Muscle layer of duodenum (tissue), 2 donors: Measurements from ENCODE around the gene LY6G6F.
"Not testable (repeated sequence)": the region's sequence is repeated elsewhere in the genome, so short reads cannot be mapped to it uniquely, and the experiment has no call there.

ENCODE experiments used
- H3K27ac ChIP-seq: one replicate; pipeline ENCODE4 v1.7.0; 2013; ENCODE audit warnings: mild to moderate bottlenecking, low read length
- H3K27me3 ChIP-seq: one replicate; pipeline ENCODE4 v1.7.0; 2013; ENCODE audit warnings: low read depth, mild to moderate bottlenecking, control low read depth, low read length
- H3K36me3 ChIP-seq, 2 donors: one replicate each; pipeline ENCODE4 v1.7.0; 2013; ENCODE audit warnings: low read length in 2 of 2, control low read depth in 1 of 2, mild to moderate bottlenecking in 1 of 2; ENCODE audit not compliant: insufficient read depth in 2 of 2, control insufficient read depth in 1 of 2
- H3K4me1 ChIP-seq, 2 donors: one replicate each; pipeline ENCODE4 v1.7.0; 2013; ENCODE audit warnings: low read length in 2 of 2, mild to moderate bottlenecking in 2 of 2, control low read depth in 1 of 2, moderate library complexity in 1 of 2; ENCODE audit not compliant: insufficient read depth in 2 of 2, control insufficient read depth in 1 of 2
- H3K4me3 ChIP-seq, 2 donors: one replicate each; pipeline ENCODE4 v1.7.0; 2013; ENCODE audit warnings: low read length in 2 of 2, low read depth in 1 of 2, mild to moderate bottlenecking in 1 of 2
- H3K9me3 ChIP-seq, 2 donors: one replicate each; pipeline ENCODE4 v1.7.0; 2013; ENCODE audit warnings: low read length in 2 of 2, control low read depth in 1 of 2, mild to moderate bottlenecking in 1 of 2; ENCODE audit not compliant: control insufficient read depth in 1 of 2
- donor health status: healthy.

The LY6G6F gene

DNA sequence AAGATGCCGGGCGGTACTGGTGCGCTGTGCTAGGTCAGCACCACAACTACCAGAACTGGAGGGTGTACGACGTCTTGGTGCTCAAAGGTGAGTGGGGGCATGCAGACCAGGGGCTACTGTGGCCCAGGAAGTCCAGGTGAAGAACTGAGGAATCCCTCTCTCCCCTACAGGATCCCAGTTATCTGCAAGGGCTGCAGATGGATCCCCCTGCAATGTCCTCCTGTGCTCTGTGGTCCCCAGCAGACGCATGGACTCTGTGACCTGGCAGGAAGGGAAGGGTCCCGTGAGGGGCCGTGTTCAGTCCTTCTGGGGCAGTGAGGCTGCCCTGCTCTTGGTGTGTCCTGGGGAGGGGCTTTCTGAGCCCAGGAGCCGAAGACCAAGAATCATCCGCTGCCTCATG lies 1.0 kb downstream of the LY6G6F start:
- Histone ChIP-seq H3K27ac (no peak overlapping the region), H3K9me3 (no peaks in the 10 kb centered on the region), H3K4me3 (no peak overlapping the region), H3K36me3 (no peaks in the 10 kb centered on the region), H3K4me1 (peaks cover 0 to 4% of the 10 kb centered on the region in 2 donors), H3K27me3 (no peaks in the 10 kb centered on the region)

DNA sequence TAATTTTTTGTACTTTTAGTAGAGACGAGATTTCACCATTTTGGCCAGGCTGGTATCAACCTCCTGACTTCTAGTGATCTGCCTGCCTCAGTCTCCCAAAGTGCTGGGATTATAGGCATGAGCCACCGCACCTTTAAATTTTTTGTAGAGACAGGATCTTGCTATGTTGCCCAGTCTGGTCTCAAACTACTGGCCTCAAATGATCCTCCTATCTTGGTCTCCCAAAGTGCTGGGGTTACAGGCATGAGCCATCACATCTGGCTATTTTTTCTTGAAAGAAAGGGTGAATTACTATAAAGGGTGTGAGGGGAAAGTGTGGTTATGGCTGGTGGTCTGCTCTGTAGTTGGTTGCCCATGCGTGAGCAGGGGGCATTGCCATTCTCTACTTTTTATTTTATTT lies 1.6 kb downstream of the LY6G6F start:
- H3K36me3 ChIP-seq, result no peaks in the 10 kb centered on the region
- peaks cover 0 to 4% of the 10 kb centered on the region in 2 donors for H3K4me1 ChIP-seq
- H3K27ac ChIP-seq, result no peak overlapping the region
- no peaks in the 10 kb centered on the region for H3K9me3 ChIP-seq
- no peak overlapping the region for H3K4me3 ChIP-seq
- H3K27me3 ChIP-seq, result no peaks in the 10 kb centered on the region

DNA sequence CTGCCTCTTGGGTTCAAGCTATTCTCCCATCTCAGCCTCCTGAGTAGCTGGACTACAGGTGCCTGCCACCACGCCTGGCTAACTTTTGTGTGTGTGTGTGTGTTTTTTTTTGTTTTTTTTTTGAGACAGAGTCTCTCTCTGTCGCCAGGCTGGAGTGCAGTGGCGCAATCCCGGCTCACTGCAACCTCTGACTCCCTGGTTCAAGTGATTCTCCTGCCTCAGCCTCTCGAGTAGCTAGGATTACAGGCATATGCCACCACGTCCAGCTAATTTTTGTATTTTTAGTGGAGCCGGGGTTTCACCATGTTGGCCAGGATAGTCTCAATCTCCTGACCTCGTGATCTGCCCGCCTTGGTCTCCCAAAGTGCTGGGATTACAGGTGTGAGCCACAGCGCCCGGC lies 2.5 kb downstream of the LY6G6F start:
- not testable (repeated sequence) for H3K4me1 ChIP-seq, H3K27me3 ChIP-seq

DNA sequence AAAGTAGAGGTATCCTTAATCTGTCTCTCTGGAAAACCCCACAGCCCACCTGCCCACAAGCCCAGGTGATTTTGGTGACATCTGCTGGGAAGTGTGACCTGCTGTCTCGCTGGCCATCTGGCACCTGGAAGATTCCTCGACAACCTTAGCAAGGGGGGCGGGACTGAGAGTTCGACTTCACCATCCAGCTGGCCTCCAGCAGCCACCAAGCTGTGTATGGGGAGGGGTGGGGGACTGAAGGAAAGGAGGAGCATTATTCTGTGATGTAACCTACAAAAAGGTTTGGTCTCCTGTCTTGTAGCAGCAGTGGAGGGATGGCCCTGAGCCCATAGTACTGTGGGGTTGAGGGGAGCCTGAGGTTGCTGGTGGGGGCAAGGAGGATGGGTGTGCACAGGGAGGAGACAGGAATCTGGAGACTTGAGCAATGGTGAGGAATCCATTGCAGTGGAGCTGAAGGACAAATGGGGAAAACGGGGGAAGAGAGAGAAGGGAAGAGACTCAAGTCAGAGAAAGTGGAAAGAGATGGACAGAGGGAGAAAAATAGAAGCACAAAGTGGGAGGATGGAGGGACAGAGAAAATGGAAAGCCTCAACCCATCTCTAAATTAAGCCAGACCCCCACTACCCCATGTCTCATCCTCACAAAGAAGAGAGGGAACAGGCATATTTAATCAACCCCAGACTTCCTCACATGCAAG lies 4.0 kb downstream of the LY6G6F start:
- Histone ChIP-seq H3K27me3 (no peaks in the 10 kb centered on the region), H3K9me3 (no peaks in the 10 kb centered on the region), H3K4me1 (no peaks in the 10 kb centered on the region), H3K36me3 (no peaks in the 10 kb centered on the region), H3K27ac (no peak overlapping the region), H3K4me3 (no peak overlapping the region)

More for the DNA sequence above, 2.5 kb downstream of the LY6G6F start:
- not testable (repeated sequence) for H3K36me3 ChIP-seq, H3K9me3 ChIP-seq, H3K27ac ChIP-seq, H3K4me3 ChIP-seq

DNA sequence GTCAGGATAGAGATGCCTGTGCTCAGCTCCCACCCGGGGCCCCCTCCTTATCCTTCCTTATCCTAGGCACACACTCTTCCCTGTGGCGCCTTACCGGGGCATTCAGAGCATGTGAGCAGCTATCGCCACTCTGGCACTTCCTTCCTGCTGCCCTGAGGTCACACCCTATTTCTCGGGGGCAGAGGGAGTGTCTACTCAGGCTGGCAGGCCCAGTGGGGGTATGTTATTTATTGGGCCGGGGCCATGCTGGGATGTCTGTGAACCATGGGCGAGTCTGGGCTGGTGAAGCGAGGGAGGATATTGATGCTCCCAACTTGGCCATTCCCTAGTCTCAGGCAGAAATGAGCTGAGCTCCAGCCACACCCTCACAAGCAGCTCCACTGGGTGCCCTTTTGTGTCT lies 4.6 kb downstream of the LY6G6F start:
- no peak overlapping the region for H3K27ac ChIP-seq
- H3K4me3 ChIP-seq, result no peak overlapping the region
- H3K4me1 ChIP-seq, result no peaks in the 10 kb centered on the region
- no peaks in the 10 kb centered on the region for H3K9me3 ChIP-seq
- no peaks in the 10 kb centered on the region for H3K36me3 ChIP-seq
- no peaks in the 10 kb centered on the region for H3K27me3 ChIP-seq

DNA sequence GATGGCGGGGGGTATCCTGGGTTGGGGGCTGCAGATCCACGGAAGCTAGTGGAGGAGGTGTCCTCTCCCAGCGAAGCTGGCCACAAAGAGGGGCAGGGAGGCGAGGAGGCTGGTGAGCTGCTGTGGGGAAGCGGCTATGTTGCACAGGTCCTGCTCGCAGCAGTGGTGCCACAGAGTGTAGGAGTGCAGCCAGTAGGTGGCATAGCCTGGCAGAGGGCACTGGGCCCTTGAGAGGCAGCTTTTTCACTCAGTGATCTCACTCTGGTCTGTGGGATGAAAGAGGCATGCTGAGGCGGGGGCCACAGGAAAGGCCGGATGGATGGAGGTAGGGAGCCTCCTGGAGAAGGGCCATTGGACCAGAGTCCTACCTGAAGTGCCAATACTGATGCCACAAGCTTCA lies 5.6 kb downstream of the LY6G6F start:
- Histone ChIP-seq H3K4me1 (no peaks in the 10 kb centered on the region), H3K27me3 (no peaks in the 10 kb centered on the region), H3K9me3 (no peaks in the 10 kb centered on the region), H3K36me3 (no peaks in the 10 kb centered on the region), H3K4me3 (no peak overlapping the region), H3K27ac (no peak overlapping the region)

DNA sequence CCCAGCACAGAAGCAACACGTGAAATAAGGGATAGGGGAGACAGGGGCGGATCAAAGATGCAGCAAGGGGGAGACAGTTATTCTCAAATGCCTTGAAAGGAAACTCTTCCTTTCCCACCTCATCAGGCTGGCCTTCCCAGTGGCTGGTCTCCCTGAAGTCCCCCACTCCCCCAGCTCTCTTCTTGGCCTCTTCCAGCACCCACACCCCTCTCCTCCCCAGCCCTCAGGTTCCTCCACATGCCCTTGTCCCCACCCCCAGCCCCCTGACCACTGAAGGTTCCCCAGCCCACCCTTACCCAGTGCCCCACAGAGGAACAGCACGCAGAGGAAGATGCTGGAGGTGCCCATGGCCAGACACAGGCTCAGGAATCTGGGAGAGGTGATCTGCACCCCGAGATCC lies 6.8 kb downstream of the LY6G6F start:
- H3K4me1 ChIP-seq, result no peaks in the 10 kb centered on the region
- H3K9me3 ChIP-seq, result no peaks in the 10 kb centered on the region
- H3K27ac ChIP-seq, result no peak overlapping the region
- no peak overlapping the region for H3K4me3 ChIP-seq
- no peaks in the 10 kb centered on the region for H3K27me3 ChIP-seq
- H3K36me3 ChIP-seq, result no peaks in the 10 kb centered on the region

DNA sequence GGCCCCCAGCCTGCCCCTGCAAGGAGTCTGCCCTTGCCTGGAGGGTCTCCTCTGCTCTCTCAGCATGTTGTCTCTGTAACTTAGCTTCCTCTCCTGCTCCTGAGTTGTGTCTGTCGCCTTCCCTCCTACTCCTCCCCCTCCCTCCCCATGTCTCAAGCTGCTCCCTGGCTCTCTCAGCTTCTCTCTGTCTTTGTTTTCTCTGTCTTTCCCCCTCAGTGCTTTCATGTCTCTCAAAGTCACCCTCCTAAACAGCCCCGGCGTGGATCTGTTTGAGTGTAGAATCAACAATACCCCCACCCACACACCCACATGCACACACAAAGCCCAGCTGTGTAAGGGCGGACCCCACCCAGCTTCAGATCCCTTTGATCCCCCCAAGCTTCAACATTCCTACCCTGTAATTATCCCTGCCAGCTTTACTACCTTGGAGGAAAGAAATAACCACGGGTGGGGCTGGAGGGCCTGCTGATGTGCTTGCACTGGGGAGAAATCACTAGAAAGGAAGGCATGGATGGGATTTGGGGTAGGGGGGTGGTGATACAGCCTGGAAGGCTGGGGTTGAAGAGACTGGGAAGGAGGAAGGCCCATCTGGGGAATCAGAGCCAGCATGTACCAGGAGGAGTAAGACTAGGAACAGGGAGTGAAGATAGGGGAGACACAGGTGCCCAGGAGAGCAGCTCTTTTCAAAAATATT lies 7.5 kb downstream of the LY6G6F start:
- Histone ChIP-seq H3K4me3 (no peak overlapping the region), H3K36me3 (no peaks in the 10 kb centered on the region), H3K9me3 (no peaks in the 10 kb centered on the region), H3K27me3 (no peaks in the 10 kb centered on the region), H3K4me1 (no peaks in the 10 kb centered on the region), H3K27ac (no peak overlapping the region)

DNA sequence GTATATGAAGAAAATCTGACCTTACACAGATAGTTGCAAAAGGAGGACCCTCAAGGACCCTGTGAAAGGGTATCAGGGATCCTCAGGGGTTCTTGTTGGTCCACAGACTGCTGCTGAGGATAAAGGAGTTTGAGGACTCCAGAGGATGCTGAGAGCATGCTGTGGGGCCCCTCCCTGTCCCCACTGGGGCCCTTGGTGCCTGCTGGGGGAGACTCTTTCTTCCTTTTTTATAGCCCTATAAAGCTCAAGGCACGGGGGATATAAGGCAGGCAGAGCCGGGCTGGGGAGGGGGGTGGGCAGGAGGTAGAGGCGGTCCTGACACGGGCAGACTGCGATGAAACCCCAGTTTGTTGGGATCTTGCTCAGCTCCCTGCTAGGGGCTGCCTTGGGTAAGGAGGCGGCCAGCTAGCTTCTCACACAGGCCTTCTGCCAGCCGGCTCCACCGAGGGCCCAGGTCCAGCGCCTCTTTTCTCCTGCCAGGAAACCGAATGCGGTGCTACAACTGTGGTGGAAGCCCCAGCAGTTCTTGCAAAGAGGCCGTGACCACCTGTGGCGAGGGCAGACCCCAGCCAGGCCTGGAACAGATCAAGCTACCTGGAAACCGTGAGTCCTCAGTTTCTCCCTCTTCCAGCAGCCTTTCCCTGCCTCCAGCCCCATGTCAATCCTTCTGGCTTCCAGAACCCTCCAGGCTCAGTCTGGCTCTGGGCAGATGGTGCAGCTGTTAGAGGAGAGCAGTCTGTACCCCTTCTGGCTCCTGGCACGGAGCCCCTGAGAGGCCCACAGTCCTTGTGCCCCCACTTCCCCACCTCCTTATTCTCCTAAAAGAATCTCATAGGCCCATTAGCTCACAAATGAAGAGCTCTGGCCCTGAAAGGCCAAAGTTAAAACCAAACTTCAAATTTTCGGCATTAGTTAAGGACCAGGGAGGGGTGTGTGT lies 8.6 kb downstream of the LY6G6F start, which contains the start of gene LY6G6D:
TSS of gene LY6G6D (plus strand) at position 327 of the 937 bp plus-strand sequence. CDS start at position 335, 8 bp downstream.
- H3K4me3 ChIP-seq, result no peak within 1 kb of the TSS
- no peaks in the 10 kb centered on the region for H3K36me3 ChIP-seq
- H3K9me3 ChIP-seq, result no peaks in the 10 kb centered on the region
- H3K27ac ChIP-seq, result no peak within 1 kb of the TSS
- H3K27me3 ChIP-seq, result no peaks in the 10 kb centered on the region
- H3K4me1 ChIP-seq, result no peaks in the 10 kb centered on the region

DNA sequence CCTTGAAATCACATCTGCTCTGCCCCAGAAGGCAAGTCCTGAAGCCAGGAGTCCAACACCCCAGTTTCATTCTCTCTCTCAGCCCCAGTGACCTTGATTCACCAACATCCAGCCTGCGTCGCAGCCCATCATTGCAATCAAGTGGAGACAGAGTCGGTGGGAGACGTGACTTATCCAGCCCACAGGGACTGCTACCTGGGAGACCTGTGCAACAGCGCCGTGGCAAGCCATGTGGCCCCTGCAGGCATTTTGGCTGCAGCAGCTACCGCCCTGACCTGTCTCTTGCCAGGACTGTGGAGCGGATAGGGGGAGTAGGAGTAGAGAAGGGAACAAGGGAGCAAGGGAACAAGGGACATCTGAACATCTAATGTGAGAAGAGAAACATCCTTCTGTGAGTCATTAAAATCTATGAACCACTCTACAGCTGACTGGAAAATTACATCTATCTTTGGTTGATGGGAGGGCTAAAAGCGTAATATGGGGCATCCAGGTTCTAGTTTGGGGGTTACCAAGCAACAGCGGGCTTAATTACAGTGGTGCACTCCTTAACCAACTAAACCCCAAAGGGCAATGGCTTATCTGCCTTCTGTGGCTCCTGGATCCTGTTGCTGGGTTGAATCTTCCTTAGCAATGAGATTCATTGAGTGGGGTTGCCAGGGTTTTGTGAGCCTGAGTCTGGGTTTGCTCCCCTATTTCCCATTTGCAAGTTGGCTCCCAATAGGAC lies 11.0 kb downstream of the LY6G6F start:
- Histone ChIP-seq H3K27ac (no peak overlapping the region), H3K4me1 (no peaks in the 10 kb centered on the region)

DNA sequence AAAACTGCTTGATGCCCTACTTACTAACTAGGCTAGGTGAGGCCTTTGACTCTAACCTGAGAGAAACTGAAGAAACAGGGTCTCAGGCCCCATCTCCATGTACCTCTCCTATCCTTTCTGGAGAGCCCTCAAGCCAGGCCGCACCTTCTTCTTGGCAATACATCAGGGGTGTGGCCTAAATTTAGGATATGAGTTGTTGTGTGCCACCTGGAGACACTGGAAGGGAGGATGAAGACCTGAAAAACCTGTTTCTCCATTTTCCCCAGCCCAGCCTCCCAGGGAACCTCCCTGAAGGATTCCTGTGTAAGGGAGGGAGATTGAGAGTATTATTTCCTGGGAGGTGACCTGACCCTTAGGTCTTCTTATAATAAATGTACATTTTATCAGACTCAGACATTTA lies 11.6 kb downstream of the LY6G6F start:
- H3K4me3 ChIP-seq, result no peak overlapping the region
- H3K27me3 ChIP-seq, result no peaks in the 10 kb centered on the region
- no peaks in the 10 kb centered on the region for H3K36me3 ChIP-seq
- no peaks in the 10 kb centered on the region for H3K4me1 ChIP-seq
- H3K27ac ChIP-seq, result no peak overlapping the region
- no peaks in the 10 kb centered on the region for H3K9me3 ChIP-seq

More for the DNA sequence above, 11.0 kb downstream of the LY6G6F start:
- Histone ChIP-seq H3K27me3 (no peaks in the 10 kb centered on the region), H3K9me3 (no peaks in the 10 kb centered on the region), H3K4me3 (no peak overlapping the region), H3K36me3 (no peaks in the 10 kb centered on the region)
